SK-N-SH treated with all-trans-retinoic acid at 6 μM for 48 hours (cell line): ENCODE measurements around the gene KLK6.

Experiments used
- ATAC-seq: fragments of 200-7000 bp; cut with Tn5 transposase; 3 replicates; pipeline ENCODE4 v1.9.1; 2020; ENCODE audit warnings: mild to moderate bottlenecking, moderate library complexity
- BACH2 ChIP-seq: fragments of 250-450 bp; sonication (Bioruptor Pico); IDR thresholded peaks from 2 replicates; pipeline ENCODE4 v1.9.0; 2021; ENCODE audit warnings: mild to moderate bottlenecking, borderline replicate concordance
- CREB5 ChIP-seq: fragments of 250-450 bp; sonication (Bioruptor Pico); IDR thresholded peaks from 2 replicates; pipeline ENCODE4 v1.5.1; 2020; ENCODE audit warnings: low read depth, mild to moderate bottlenecking, moderate library complexity
- CSDC2 ChIP-seq: fragments of 250-450 bp; sonication (Bioruptor Pico); IDR thresholded peaks from 2 replicates; pipeline ENCODE4 v1.5.0; 2020; ENCODE audit warnings: mild to moderate bottlenecking, moderate library complexity
- ESRRG ChIP-seq: fragments of 250-450 bp; sonication (Bioruptor Pico); IDR thresholded peaks from 2 replicates; pipeline ENCODE4 v1.6.1; 2021; ENCODE audit warnings: mild to moderate bottlenecking
- ISL1 ChIP-seq: fragments of 250-450 bp; sonication (Bioruptor Pico); IDR thresholded peaks from 2 replicates; pipeline ENCODE4 v2.1.2; 2022; ENCODE audit warnings: mild to moderate bottlenecking, moderate library complexity
- OSR1 ChIP-seq: fragments of 250-450 bp; sonication (Bioruptor Pico); IDR thresholded peaks from 2 replicates; pipeline ENCODE4 v1.8.0; 2022; ENCODE audit warnings: moderate library complexity, mild to moderate bottlenecking, inconsistent platforms
- RARB ChIP-seq: fragments of 250-450 bp; sonication (Bioruptor Pico); IDR thresholded peaks from 2 replicates; pipeline ENCODE4 v1.8.0; 2021; ENCODE audit warnings: mild to moderate bottlenecking, moderate library complexity
- SNAI2 ChIP-seq: fragments of 250-450 bp; sonication (Bioruptor Pico); IDR thresholded peaks from 2 replicates; pipeline ENCODE4 v1.5.0; 2020; ENCODE audit warnings: mild to moderate bottlenecking, moderate library complexity
- TCF4 ChIP-seq: fragments of 250-450 bp; sonication (Bioruptor Pico); IDR thresholded peaks from 2 replicates; pipeline ENCODE4 v1.8.0; 2021; ENCODE audit warnings: mild to moderate bottlenecking, moderate library complexity, borderline replicate concordance
- TOX ChIP-seq: fragments of 250-450 bp; sonication (Bioruptor Pico); IDR thresholded peaks from 2 replicates; pipeline ENCODE4 v1.8.0; 2021; ENCODE audit warnings: mild to moderate bottlenecking, moderate library complexity, borderline replicate concordance
- ZC3H10 ChIP-seq: fragments of 250-450 bp; sonication (Bioruptor Pico); IDR thresholded peaks from 2 replicates; pipeline ENCODE4 v1.5.1; 2021; ENCODE audit warnings: mild to moderate bottlenecking, moderate library complexity
- ZFP3 ChIP-seq: fragments of 250-450 bp; sonication (Bioruptor Pico); IDR thresholded peaks from 2 replicates; pipeline ENCODE4 v1.5.0; 2020; ENCODE audit warnings: mild to moderate bottlenecking, moderate library complexity
- ZFP30 ChIP-seq: fragments of 450-650 bp; formaldehyde crosslinking; IDR thresholded peaks from 2 replicates; pipeline ENCODE4 v1.5.0; 2022; ENCODE audit warnings: mild to moderate bottlenecking, moderate library complexity
- ZNF565 ChIP-seq: fragments of 450-650 bp; formaldehyde crosslinking; conservative IDR thresholded peaks from 2 replicates; pipeline ENCODE4 v1.5.0; 2020; ENCODE audit warnings: low read depth, mild to moderate bottlenecking, moderate library complexity
- ZNF70 ChIP-seq: fragments of 450-650 bp; formaldehyde crosslinking; IDR thresholded peaks from 2 replicates; pipeline ENCODE4 v1.5.0; 2020; ENCODE audit warnings: mild to moderate bottlenecking, moderate library complexity
- ZNF8 ChIP-seq: fragments of 450-650 bp; formaldehyde crosslinking; IDR thresholded peaks from 2 replicates; pipeline ENCODE4 v1.5.0; 2020; ENCODE audit warnings: mild to moderate bottlenecking, moderate library complexity
- TF ChIP-seq, protein P1 (sequence below): fragments of 250-450 bp; sonication (Bioruptor Pico); IDR thresholded peaks from 2 replicates; pipeline ENCODE4 v1.5.0; 2020; ENCODE audit warnings: mild to moderate bottlenecking, moderate library complexity
- TF ChIP-seq, protein P2 (sequence below): fragments of 250-450 bp; sonication (Bioruptor Pico); IDR thresholded peaks from 2 replicates; pipeline ENCODE4 v1.8.0; 2020; ENCODE audit warnings: mild to moderate bottlenecking, moderate library complexity, borderline replicate concordance
- TF ChIP-seq, protein P3 (sequence below): fragments of 250-450 bp; sonication (Bioruptor Pico); IDR thresholded peaks from 2 replicates; pipeline ENCODE4 v1.8.0; 2021; ENCODE audit warnings: low read depth, mild to moderate bottlenecking, moderate library complexity, borderline replicate concordance
- TF ChIP-seq, protein P4 (sequence below): fragments of 250-450 bp; sonication (Bioruptor Pico); IDR thresholded peaks from 2 replicates; pipeline ENCODE4 v1.5.1; 2021; ENCODE audit warnings: mild to moderate bottlenecking, moderate library complexity

KLK6 gene

DNA sequence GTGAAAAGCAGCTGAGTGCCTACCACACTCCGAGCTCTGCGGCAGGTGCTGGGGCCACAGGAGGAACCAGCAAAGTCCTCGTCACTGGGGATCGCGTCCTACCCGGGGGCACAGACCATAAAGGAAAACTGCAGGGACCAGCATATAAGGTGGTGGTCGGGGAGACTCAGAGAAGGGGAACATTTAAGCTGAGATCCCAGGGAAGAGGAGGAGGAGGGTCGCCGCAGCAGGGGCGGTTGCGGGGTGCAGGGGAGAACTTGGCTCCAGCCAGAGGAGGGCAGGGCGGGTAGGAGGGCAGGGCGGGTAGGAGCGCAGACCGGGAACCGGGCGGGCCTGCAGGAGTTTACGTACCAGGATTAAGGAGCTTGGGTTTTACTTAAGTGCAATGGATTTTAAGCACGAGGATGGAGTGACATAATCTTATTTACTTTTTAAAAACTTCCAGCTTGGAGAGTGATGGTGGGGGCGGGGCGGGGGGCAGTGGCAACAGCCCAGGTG, 57.2 kb downstream of the KLK6 start (continued):
- TF ChIP-seq, protein P1, sequence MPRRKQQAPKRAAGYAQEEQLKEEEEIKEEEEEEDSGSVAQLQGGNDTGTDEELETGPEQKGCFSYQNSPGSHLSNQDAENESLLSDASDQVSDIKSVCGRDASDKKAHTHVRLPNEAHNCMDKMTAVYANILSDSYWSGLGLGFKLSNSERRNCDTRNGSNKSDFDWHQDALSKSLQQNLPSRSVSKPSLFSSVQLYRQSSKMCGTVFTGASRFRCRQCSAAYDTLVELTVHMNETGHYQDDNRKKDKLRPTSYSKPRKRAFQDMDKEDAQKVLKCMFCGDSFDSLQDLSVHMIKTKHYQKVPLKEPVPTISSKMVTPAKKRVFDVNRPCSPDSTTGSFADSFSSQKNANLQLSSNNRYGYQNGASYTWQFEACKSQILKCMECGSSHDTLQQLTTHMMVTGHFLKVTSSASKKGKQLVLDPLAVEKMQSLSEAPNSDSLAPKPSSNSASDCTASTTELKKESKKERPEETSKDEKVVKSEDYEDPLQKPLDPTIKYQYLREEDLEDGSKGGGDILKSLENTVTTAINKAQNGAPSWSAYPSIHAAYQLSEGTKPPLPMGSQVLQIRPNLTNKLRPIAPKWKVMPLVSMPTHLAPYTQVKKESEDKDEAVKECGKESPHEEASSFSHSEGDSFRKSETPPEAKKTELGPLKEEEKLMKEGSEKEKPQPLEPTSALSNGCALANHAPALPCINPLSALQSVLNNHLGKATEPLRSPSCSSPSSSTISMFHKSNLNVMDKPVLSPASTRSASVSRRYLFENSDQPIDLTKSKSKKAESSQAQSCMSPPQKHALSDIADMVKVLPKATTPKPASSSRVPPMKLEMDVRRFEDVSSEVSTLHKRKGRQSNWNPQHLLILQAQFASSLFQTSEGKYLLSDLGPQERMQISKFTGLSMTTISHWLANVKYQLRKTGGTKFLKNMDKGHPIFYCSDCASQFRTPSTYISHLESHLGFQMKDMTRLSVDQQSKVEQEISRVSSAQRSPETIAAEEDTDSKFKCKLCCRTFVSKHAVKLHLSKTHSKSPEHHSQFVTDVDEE (CRISPR knock-in tag), result no peak
- TF ChIP-seq ZNF565 (no peak), ISL1 (CRISPR knock-in tag) (no peak), ZC3H10 (CRISPR knock-in tag) (no peak)

DNA sequence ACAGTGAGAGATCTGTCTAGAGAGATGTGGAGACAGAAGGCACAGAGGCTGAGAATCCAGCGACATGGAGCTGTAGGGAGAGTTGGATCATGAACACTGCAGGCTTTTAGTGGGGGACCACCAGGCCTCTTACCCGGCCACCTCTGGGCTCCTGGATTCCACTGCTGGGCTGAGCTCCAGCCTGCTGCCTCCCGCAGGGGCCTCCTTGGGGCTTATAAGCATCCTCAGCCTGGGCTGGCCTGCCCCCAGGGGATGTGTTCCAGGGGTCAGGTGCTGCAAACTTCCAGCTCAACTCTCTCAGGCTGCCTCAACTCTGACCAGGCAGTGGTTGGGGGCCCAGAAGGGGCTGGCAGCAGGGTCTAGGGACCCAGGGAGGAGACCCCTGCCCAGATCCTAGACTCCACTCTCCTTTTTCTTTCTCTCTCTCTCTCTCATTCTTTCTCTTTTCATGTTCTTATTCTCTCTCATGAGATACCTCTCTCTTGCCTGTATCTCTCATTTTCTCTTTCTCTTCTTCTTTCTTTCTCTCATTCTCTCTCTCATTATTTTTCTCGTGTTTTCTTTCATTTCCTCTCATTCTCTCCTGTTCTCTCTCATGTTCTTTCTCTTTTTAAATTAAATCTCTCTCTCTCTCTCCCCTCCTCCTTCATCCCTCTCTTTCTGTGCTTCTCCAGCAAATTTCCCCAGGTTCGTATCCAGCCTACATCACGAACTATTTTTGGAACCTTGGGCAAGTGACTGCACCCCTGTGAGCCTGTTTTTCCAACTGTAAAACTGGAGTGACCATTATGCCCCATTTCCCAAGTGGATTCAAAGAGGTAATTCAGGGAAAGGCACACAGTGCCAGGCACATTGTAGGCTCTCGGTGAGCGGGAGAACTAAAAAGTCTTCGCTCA, 57.9 kb downstream of the KLK6 start, which contains the start of gene KLK4:
KLK4 (minus strand) TSS at position 190 of the 896 bp plus-strand sequence. CDS start 657 bp downstream, outside the sequence.
- TF ChIP-seq ZNF565 (no peak), SNAI2 (CRISPR knock-in tag) (no peak), ZC3H10 (CRISPR knock-in tag) (no peak), CREB5 (CRISPR knock-in tag) (no peak), TCF4 (no peak), BACH2 (CRISPR knock-in tag) (no peak), ISL1 (CRISPR knock-in tag) (no peak), CSDC2 (no peak), TOX (CRISPR knock-in tag) (no peak), ZNF70 (no peak), ZFP3 (CRISPR knock-in tag) (no peak)
- TF ChIP-seq, protein P2, sequence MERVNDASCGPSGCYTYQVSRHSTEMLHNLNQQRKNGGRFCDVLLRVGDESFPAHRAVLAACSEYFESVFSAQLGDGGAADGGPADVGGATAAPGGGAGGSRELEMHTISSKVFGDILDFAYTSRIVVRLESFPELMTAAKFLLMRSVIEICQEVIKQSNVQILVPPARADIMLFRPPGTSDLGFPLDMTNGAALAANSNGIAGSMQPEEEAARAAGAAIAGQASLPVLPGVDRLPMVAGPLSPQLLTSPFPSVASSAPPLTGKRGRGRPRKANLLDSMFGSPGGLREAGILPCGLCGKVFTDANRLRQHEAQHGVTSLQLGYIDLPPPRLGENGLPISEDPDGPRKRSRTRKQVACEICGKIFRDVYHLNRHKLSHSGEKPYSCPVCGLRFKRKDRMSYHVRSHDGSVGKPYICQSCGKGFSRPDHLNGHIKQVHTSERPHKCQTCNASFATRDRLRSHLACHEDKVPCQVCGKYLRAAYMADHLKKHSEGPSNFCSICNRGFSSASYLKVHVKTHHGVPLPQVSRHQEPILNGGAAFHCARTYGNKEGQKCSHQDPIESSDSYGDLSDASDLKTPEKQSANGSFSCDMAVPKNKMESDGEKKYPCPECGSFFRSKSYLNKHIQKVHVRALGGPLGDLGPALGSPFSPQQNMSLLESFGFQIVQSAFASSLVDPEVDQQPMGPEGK, result no peak
- TF ChIP-seq, protein P3, sequence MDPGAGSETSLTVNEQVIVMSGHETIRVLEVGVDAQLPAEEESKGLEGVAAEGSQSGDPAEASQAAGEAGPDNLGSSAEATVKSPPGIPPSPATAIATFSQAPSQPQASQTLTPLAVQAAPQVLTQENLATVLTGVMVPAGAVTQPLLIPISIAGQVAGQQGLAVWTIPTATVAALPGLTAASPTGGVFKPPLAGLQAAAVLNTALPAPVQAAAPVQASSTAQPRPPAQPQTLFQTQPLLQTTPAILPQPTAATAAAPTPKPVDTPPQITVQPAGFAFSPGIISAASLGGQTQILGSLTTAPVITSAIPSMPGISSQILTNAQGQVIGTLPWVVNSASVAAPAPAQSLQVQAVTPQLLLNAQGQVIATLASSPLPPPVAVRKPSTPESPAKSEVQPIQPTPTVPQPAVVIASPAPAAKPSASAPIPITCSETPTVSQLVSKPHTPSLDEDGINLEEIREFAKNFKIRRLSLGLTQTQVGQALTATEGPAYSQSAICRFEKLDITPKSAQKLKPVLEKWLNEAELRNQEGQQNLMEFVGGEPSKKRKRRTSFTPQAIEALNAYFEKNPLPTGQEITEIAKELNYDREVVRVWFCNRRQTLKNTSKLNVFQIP (CRISPR knock-in tag), result no peak
- TF ChIP-seq, protein P4, sequence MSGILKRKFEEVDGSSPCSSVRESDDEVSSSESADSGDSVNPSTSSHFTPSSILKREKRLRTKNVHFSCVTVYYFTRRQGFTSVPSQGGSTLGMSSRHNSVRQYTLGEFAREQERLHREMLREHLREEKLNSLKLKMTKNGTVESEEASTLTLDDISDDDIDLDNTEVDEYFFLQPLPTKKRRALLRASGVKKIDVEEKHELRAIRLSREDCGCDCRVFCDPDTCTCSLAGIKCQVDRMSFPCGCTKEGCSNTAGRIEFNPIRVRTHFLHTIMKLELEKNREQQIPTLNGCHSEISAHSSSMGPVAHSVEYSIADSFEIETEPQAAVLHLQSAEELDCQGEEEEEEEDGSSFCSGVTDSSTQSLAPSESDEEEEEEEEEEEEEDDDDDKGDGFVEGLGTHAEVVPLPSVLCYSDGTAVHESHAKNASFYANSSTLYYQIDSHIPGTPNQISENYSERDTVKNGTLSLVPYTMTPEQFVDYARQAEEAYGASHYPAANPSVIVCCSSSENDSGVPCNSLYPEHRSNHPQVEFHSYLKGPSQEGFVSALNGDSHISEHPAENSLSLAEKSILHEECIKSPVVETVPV, result no peak
- ATAC-seq, result no peak

- ATAC-seq, result no peak
- TF ChIP-seq TOX (CRISPR knock-in tag), result no peak
- TF ChIP-seq, protein P2, result no peak
- no peak for TF ChIP-seq ZNF565
- TF ChIP-seq BACH2 (CRISPR knock-in tag), result no peak
- no peak for TF ChIP-seq ZNF8 (CRISPR knock-in tag)
- no peak for TF ChIP-seq RARB (CRISPR knock-in tag)
- no peak for TF ChIP-seq ZFP3 (CRISPR knock-in tag)
- no peak for TF ChIP-seq SNAI2 (CRISPR knock-in tag)
- TF ChIP-seq, protein P3 (CRISPR knock-in tag), result no peak
- no peak for TF ChIP-seq ESRRG (CRISPR knock-in tag)
- no peak for TF ChIP-seq ZFP30 (CRISPR knock-in tag)
- TF ChIP-seq CREB5 (CRISPR knock-in tag), result no peak
- TF ChIP-seq OSR1 (CRISPR knock-in tag), result no peak
Observed at GRCh38 chr19:50910722-50911121, 58.7 kb downstream of the KLK6 start.
